RWPE2 (cell line): ENCODE data around the gene TXNDC11.

Experiments used
- ATAC-seq: fragments of 200-7000 bp; cut with Tn5 transposase; 3 replicates; pipeline ENCODE4 v1.9.1; 2021; ENCODE audit warnings: low read depth
- DNase-seq: peaks from one replicate; pipeline ENCODE4 v3.0.0-alpha.2; 2020; ENCODE audit warnings: low spot score
- H3K27ac ChIP-seq: fragments of 450-650 bp; 2 replicates; pipeline ENCODE4 v1.5.1; 2017; ENCODE audit warnings: mild to moderate bottlenecking; ENCODE audit not compliant: poor library complexity, severe bottlenecking
- H3K27me3 ChIP-seq: fragments of 250-450 bp; sonication (Bioruptor Pico); 2 replicates; pipeline ENCODE4 v1.5.1; 2021; ENCODE audit warnings: mild to moderate bottlenecking, moderate library complexity; ENCODE audit not compliant: insufficient read depth, poor library complexity, severe bottlenecking
- H3K36me3 ChIP-seq: fragments of 250-450 bp; sonication (Bioruptor Pico); 2 replicates; pipeline ENCODE4 v1.5.1; 2020; ENCODE audit warnings: low read depth, mild to moderate bottlenecking, moderate library complexity
- H3K4me1 ChIP-seq: fragments of 250-450 bp; sonication (Bioruptor Pico); 2 replicates; pipeline ENCODE4 v1.5.1; 2021; ENCODE audit warnings: mild to moderate bottlenecking, moderate library complexity; ENCODE audit not compliant: insufficient read depth, poor library complexity, severe bottlenecking
- H3K4me3 ChIP-seq: fragments of 250-450 bp; sonication (Bioruptor Pico); 2 replicates; pipeline ENCODE4 v1.5.1; 2021; ENCODE audit warnings: mild to moderate bottlenecking, moderate library complexity; ENCODE audit not compliant: severe bottlenecking
- H3K9me3 ChIP-seq: fragments of 250-450 bp; sonication (Bioruptor Pico); 2 replicates; pipeline ENCODE4 v1.5.1; 2021; ENCODE audit warnings: mild to moderate bottlenecking, moderate library complexity; ENCODE audit not compliant: severe bottlenecking
- TF ChIP-seq, protein P1 (sequence below): fragments of 450-650 bp; IDR thresholded peaks from one replicate; pipeline ENCODE4 v1.5.1; 2017; ENCODE audit warnings: mild to moderate bottlenecking, moderate library complexity; ENCODE audit not compliant: poor library complexity, severe bottlenecking

TXNDC11 gene

DNA sequence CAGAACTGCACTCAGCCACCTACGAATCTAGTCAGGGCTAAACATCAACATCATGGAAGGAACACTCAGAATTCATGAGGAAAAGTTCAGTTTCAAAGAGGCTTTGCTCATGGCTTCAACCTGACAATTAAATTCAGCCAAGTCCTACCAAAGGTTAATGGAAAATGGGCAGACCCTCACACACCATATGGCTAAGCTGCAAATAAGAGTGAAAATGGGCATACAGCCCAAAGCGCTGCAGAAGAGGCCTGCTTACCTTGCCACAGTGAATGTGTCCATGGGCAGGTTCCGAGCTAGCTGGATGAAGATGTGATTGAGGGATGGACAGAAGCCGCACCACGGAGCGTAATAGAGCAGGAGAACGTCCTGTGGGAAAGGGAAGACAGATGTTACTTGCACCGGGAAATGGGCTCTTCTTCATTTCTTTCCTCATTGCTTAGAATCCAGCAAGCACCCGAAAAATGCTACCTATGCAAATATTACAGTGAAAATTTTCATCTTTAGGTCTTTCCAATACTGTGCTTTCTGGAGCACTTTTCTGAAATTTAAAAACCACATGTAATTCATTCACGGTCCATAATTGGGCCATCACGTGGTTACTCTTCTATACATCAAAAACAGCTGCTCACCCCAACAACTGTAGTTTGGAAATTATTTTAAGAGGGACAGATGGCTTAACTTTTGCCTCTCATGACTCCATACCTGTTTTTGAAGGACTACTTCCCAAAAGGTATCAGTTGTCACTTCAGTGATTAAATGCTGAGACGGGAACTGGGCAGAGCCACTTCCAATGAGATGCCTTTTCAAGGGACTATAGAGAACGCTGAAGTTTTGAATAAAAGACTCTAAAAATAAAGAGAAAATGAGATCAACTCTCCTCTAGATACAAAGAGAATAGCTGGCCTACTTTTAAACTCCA, 54.8 kb downstream of the TXNDC11 start:
- Histone ChIP-seq H3K4me3 (no peak overlapping the region), H3K4me1 (peaks cover 5% of the 10 kb centered on the region), H3K27me3 (no peaks in the 10 kb centered on the region), H3K36me3 (peaks cover 92% of the 10 kb centered on the region), H3K9me3 (no peaks in the 10 kb centered on the region), H3K27ac (no peak overlapping the region)
- TF ChIP-seq, protein P1, sequence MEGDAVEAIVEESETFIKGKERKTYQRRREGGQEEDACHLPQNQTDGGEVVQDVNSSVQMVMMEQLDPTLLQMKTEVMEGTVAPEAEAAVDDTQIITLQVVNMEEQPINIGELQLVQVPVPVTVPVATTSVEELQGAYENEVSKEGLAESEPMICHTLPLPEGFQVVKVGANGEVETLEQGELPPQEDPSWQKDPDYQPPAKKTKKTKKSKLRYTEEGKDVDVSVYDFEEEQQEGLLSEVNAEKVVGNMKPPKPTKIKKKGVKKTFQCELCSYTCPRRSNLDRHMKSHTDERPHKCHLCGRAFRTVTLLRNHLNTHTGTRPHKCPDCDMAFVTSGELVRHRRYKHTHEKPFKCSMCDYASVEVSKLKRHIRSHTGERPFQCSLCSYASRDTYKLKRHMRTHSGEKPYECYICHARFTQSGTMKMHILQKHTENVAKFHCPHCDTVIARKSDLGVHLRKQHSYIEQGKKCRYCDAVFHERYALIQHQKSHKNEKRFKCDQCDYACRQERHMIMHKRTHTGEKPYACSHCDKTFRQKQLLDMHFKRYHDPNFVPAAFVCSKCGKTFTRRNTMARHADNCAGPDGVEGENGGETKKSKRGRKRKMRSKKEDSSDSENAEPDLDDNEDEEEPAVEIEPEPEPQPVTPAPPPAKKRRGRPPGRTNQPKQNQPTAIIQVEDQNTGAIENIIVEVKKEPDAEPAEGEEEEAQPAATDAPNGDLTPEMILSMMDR: no peak
- no peak for ATAC-seq
- DNase-seq: no peak

DNA sequence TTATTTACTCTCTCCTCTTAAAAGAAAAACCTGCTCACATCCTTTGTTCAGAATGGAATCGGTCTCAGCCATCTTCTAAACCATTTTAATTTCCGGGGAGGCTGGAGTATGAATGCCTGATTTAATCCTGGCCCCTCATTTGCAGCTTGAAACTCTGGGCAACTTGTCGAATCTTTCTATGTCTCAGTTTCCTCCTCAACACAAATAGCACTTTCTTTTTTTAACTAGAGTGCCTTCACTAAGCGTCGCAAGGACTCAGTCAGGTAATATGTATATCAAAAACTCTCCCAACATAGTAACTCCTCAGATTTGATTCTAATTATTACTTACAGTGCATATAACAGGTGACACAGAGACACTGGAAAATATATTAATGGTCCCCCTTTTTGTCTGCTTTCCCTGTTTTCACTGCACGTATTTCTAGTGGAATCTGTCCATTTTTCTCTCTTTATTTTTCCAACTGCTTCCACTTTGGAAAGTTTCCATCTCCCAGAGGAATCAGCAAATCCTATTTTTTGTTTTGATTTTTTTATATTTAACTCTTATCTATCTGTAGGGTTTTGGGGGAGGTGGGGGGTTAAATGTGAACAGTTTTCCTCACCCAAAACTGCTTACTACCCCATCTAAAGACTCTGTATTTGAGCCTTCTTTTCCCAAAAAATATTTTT, 55.8 kb downstream of the TXNDC11 start:
- no peaks in the 10 kb centered on the region for H3K27me3 ChIP-seq
- TF ChIP-seq, protein P1: no peak
- H3K9me3 ChIP-seq: no peaks in the 10 kb centered on the region
- H3K36me3 ChIP-seq: peaks cover 91% of the 10 kb centered on the region
- ATAC-seq: no peak
- DNase-seq: no peak
- no peak overlapping the region for H3K27ac ChIP-seq
- H3K4me1 ChIP-seq: peaks cover 14% of the 10 kb centered on the region
- H3K4me3 ChIP-seq: no peak overlapping the region

DNA sequence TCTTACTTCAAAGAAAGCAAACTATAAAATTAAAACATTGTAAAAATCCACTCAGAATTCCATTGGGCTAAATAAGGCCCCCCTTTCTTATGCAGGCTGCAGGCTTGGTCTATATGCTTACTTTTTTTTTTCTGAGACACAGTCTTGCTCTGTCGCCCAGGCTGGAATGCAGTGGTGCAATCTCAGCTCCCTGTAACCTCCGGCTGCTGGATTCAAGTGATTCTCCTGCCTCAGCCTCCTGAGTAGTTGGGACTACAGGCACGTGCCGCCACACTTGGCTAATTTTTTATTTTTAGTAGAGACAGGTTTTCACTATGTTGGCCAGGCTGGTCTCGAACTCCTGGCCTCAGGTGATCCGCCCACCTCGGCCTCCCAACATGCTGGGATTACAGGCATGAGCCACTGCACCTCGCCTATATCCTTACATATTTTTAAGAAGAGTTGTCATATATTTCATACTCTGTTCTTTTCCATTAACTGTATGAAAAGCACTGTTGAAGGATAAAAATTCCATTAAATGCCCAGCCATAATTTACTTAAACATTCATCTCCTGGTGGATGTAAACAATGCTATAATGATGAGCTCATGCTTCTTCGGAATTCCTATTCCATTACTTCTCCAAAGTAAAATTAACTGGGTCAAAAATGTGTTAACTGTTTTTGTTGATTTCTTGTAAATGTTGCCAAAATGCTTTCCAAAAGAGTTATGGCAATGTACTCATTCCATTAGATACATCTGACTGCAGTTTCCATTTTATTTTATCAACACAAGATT, 56.6 kb downstream of the TXNDC11 start:
- Histone ChIP-seq H3K27me3 (no peaks in the 10 kb centered on the region), H3K9me3 (no peaks in the 10 kb centered on the region), H3K4me1 (peaks cover 16% of the 10 kb centered on the region), H3K36me3 (peaks cover 87% of the 10 kb centered on the region), H3K27ac (no peak overlapping the region), H3K4me3 (no peak overlapping the region)
- DNase-seq (no peak), ATAC-seq (no peak)
- TF ChIP-seq, protein P1: no peak

DNA sequence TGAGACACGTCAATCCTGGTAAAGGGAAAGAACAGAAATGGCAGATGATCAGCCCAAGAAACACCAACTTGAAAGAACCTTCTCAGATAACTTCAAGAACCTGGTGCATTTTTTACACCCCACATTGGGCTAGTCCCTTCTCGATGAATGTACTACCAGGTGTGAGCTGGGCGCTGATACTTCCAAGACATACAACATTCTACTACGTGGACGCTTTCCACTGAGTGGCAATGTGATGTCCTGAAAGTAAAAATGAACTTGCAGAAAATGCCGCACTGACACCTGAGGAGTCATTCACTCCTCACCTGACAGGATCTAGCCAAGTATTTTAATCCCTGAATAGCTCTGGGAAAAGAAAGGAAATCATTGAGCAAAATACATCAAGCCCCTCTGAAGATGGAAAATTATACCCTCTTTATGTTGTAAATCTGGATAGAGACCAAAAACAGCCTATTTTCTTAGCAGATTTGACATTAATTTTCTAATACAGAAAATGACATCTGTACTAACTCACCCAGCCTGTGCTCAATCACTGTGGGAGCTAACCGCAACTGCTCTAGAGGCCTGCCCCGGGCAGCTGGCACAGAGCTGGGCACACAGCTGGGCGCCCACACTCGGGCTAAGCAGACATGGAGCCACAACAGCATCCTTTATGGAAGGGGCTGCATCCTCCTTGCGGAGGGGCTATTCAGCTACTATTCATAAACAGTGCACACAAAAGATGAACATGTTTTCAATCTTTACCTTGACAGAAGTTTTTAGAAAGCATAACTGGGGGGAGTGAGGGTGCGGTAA, 58.2 kb downstream of the TXNDC11 start:
- peaks cover 90% of the 10 kb centered on the region for H3K36me3 ChIP-seq
- no peak overlapping the region for H3K4me3 ChIP-seq

More for the DNA sequence above, 58.2 kb downstream of the TXNDC11 start:
- H3K4me1 ChIP-seq: peaks cover 11% of the 10 kb centered on the region
- ATAC-seq (no peak), DNase-seq (no peak)
- TF ChIP-seq, protein P1: no peak
- H3K27ac ChIP-seq: no peak overlapping the region
- H3K9me3 ChIP-seq: no peaks in the 10 kb centered on the region
- no peaks in the 10 kb centered on the region for H3K27me3 ChIP-seq
